HG02840 (cell line): ENCODE data around the gene TMEM14A.

ENCODE experiments used
- ATAC-seq: cut with Tn5 transposase; IDR thresholded peaks from one replicate; pipeline ENCODE4 v1.9.1; 2021; ENCODE audit warnings: mild to moderate bottlenecking, moderate library complexity, moderate number of reproducible peaks; ENCODE audit not compliant: unreplicated experiment, low FRiP score

TMEM14A gene

GRCh38 chr6:52729576-52729975 lies 58.7 kb downstream of the TMEM14A start:
- no peak for ATAC-seq

GRCh38 chr6:52731719-52732118 lies 60.8 kb downstream of the TMEM14A start:
- no peak for ATAC-seq

- ATAC-seq = no peak
Measured at GRCh38 chr6:52733172-52733571, 62.3 kb downstream of the TMEM14A start.

- no peak for ATAC-seq
Measured at GRCh38 chr6:52734072-52734471, 63.2 kb downstream of the TMEM14A start.

GRCh38 chr6:52735071-52735470 lies 64.2 kb downstream of the TMEM14A start:
- ATAC-seq = no peak

- ATAC-seq = no peak
Measured at GRCh38 chr6:52736145-52736544, 65.2 kb downstream of the TMEM14A start.
